ENCODE measurements around the gene IFT88.

Gene IFT88

GRCh38 chr13:20566898-20567874 lies at the start of gene IFT88:
Gene IFT88 (plus strand): TSS chr13:20567157. CDS start chr13:20574386, 7,229 bp downstream.
- peak; percentile 63 for DNase-seq (ENCODE audit: low read depth, low spot score)

GRCh38 chr13:20518660-20519100 lies 48.3 kb upstream of the IFT88 start:
- no peak for DNase-seq (ENCODE audit: low read depth, low spot score)

- no peak for DNase-seq (ENCODE audit: low read depth, low spot score)
These were observed 47.1 kb upstream of the IFT88 start for GRCh38 chr13:20519875-20520274.

GRCh38 chr13:20521364-20522115 lies 45.4 kb upstream of the IFT88 start:
- no peak for DNase-seq (ENCODE audit: low read depth, low spot score)

GRCh38 chr13:20525144-20525600 lies 41.8 kb upstream of the IFT88 start:
- DNase-seq (ENCODE audit: low read depth, low spot score), result no peak

GRCh38 chr13:20525601-20526544 lies 41.1 kb upstream of the IFT88 start, which contains the start of gene CRYL1:
Gene CRYL1 (minus strand): TSS chr13:20525857. CDS start chr13:20525794, 63 bp downstream.
- DNase-seq (ENCODE audit: low read depth, low spot score), result peak; percentile 50

- no peak for DNase-seq (ENCODE audit: low read depth, low spot score)
These were observed 40.3 kb upstream of the IFT88 start for GRCh38 chr13:20526664-20527063.

GRCh38 chr13:20528452-20528851 lies 38.5 kb upstream of the IFT88 start:
- DNase-seq (ENCODE audit: low read depth, low spot score), result no peak

GRCh38 chr13:20534038-20534608 lies 32.8 kb upstream of the IFT88 start:
- no peak for DNase-seq (ENCODE audit: low read depth, low spot score)

- no peak for DNase-seq (ENCODE audit: low read depth, low spot score)
These were observed 30.0 kb upstream of the IFT88 start for GRCh38 chr13:20536992-20537391.

- no peak for DNase-seq (ENCODE audit: low read depth, low spot score)
These were observed 22.6 kb upstream of the IFT88 start for GRCh38 chr13:20544201-20544923.

- DNase-seq (ENCODE audit: low read depth, low spot score), result no peak
These were observed 20.4 kb upstream of the IFT88 start for GRCh38 chr13:20546556-20546955.

- no peak for DNase-seq (ENCODE audit: low read depth, low spot score)
These were observed 19.5 kb upstream of the IFT88 start for GRCh38 chr13:20547479-20547908.

- no peak for DNase-seq (ENCODE audit: low read depth, low spot score)
These were observed 16.2 kb upstream of the IFT88 start for GRCh38 chr13:20550799-20551198.

GRCh38 chr13:20553311-20553710 lies 13.6 kb upstream of the IFT88 start:
- DNase-seq (ENCODE audit: low read depth, low spot score), result no peak

- DNase-seq (ENCODE audit: low read depth, low spot score), result no peak
These were observed 8.0 kb upstream of the IFT88 start for GRCh38 chr13:20558982-20559381.

- DNase-seq (ENCODE audit: low read depth, low spot score), result no peak
These were observed 7.1 kb upstream of the IFT88 start for GRCh38 chr13:20559659-20560356.

GRCh38 chr13:20561741-20562140 lies 5.2 kb upstream of the IFT88 start:
- no peak for DNase-seq (ENCODE audit: low read depth, low spot score)

- DNase-seq (ENCODE audit: low read depth, low spot score), result no peak
These were observed 1.7 kb upstream of the IFT88 start for GRCh38 chr13:20565115-20565736.
